Measurements from ENCODE around the gene LAMB1.
A peak's percentile ranks its signal among the peaks of the same experiment; 100 is the strongest.
"Not testable (repeated sequence)": the region's sequence is repeated elsewhere in the genome, so short reads cannot be mapped to it uniquely, and the experiment has no call there.

Gene LAMB1

GRCh38 chr7:107922886-107923285, 80.1 kb downstream of the LAMB1 start:
- no peak for TF ChIP-seq CTCF (conservative IDR thresholded peaks at IDR 0.05; ENCODE audit: low read depth, low read length)
- peak; percentile 49 for DNase-seq (ENCODE audit: low read depth)
- H3K4me3 ChIP-seq (ENCODE audit: low read depth, low read length) = no peak overlapping the region

GRCh38 chr7:107921826-107922225, 81.1 kb downstream of the LAMB1 start:
- not testable (repeated sequence) for DNase-seq (ENCODE audit: low read depth)

GRCh38 chr7:107920048-107920772, 82.8 kb downstream of the LAMB1 start:
- no peak for TF ChIP-seq CTCF (conservative IDR thresholded peaks at IDR 0.05; ENCODE audit: low read depth, low read length)
- H3K4me3 ChIP-seq (ENCODE audit: low read depth, low read length) = no peak overlapping the region
- DNase-seq (ENCODE audit: low read depth) = peak; percentile 65

More at GRCh38 chr7:107921826-107922225, 81.1 kb downstream of the LAMB1 start:
- H3K4me3 ChIP-seq (ENCODE audit: low read depth, low read length) = not testable (repeated sequence)

GRCh38 chr7:107918948-107919347, 84.0 kb downstream of the LAMB1 start:
- no peak overlapping the region for H3K4me3 ChIP-seq (ENCODE audit: low read depth, low read length)
- DNase-seq (ENCODE audit: low read depth) = no peak
- no peak for TF ChIP-seq CTCF (conservative IDR thresholded peaks at IDR 0.05; ENCODE audit: low read depth, low read length)

GRCh38 chr7:107917763-107918651, 85.0 kb downstream of the LAMB1 start:
- DNase-seq (ENCODE audit: low read depth) = no peak
- TF ChIP-seq CTCF (conservative IDR thresholded peaks at IDR 0.05; ENCODE audit: low read depth, low read length) = no peak
- no peak overlapping the region for H3K4me3 ChIP-seq (ENCODE audit: low read depth, low read length)

GRCh38 chr7:107915541-107915940, 87.4 kb downstream of the LAMB1 start:
- TF ChIP-seq CTCF (conservative IDR thresholded peaks at IDR 0.05; ENCODE audit: low read depth, low read length) = no peak

GRCh38 chr7:107914831-107915230, 88.1 kb downstream of the LAMB1 start:
- H3K4me3 ChIP-seq (ENCODE audit: low read depth, low read length) = no peak overlapping the region
- DNase-seq (ENCODE audit: low read depth) = no peak
- no peak for TF ChIP-seq CTCF (conservative IDR thresholded peaks at IDR 0.05; ENCODE audit: low read depth, low read length)

More at GRCh38 chr7:107915541-107915940, 87.4 kb downstream of the LAMB1 start:
- no peak overlapping the region for H3K4me3 ChIP-seq (ENCODE audit: low read depth, low read length)
- DNase-seq (ENCODE audit: low read depth) = no peak

Measured in choroid plexus epithelial cell (primary cell).